ENCODE data around the gene FIBP.

DNA sequence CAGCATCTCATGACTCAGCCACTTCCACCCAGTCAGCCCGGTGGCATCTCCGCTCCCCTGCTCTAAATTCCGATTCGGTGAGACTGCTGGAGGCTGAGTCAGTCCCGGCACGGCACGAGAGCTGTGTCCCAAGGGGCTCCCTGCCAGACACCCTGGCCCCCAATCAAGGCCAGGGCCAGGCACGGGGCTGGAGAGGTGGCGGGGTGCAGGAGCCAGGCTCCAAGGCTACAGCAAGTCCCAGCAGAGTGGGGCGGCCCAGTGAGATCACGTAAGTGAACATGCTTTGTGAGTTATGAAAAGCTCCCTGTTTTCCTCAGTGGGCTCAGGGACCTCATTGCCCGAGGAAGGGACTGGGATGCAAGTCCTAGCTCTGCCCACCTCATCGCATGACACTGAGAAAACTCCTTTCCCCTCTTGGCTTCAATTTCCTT, 27.6 kb upstream of the FIBP start:
- TF ChIP-seq, protein P1, sequence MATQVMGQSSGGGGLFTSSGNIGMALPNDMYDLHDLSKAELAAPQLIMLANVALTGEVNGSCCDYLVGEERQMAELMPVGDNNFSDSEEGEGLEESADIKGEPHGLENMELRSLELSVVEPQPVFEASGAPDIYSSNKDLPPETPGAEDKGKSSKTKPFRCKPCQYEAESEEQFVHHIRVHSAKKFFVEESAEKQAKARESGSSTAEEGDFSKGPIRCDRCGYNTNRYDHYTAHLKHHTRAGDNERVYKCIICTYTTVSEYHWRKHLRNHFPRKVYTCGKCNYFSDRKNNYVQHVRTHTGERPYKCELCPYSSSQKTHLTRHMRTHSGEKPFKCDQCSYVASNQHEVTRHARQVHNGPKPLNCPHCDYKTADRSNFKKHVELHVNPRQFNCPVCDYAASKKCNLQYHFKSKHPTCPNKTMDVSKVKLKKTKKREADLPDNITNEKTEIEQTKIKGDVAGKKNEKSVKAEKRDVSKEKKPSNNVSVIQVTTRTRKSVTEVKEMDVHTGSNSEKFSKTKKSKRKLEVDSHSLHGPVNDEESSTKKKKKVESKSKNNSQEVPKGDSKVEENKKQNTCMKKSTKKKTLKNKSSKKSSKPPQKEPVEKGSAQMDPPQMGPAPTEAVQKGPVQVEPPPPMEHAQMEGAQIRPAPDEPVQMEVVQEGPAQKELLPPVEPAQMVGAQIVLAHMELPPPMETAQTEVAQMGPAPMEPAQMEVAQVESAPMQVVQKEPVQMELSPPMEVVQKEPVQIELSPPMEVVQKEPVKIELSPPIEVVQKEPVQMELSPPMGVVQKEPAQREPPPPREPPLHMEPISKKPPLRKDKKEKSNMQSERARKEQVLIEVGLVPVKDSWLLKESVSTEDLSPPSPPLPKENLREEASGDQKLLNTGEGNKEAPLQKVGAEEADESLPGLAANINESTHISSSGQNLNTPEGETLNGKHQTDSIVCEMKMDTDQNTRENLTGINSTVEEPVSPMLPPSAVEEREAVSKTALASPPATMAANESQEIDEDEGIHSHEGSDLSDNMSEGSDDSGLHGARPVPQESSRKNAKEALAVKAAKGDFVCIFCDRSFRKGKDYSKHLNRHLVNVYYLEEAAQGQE (IDR thresholded peaks at IDR 0.05; ENCODE audit: low read depth): no peak
- TF ChIP-seq, protein P2, sequence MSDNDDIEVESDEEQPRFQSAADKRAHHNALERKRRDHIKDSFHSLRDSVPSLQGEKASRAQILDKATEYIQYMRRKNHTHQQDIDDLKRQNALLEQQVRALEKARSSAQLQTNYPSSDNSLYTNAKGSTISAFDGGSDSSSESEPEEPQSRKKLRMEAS (IDR thresholded peaks at IDR 0.05): 0 out of 2 replicates have a peak, but pooled peaks have one; percentile 47
- TF ChIP-seq TCF12 (IDR thresholded peaks at IDR 0.05; ENCODE audit: low read depth) (peak; percentile 84), NFIC (IDR thresholded peaks at IDR 0.05) (peak; percentile 71), CEBPB (IDR thresholded peaks at IDR 0.05) (no peak), EP300 (IDR thresholded peaks at IDR 0.05; ENCODE audit: borderline replicate concordance) (peak; percentile 83), RAD21 (IDR thresholded peaks at IDR 0.05; ENCODE audit: low read depth) (no peak), CREB1 (IDR thresholded peaks at IDR 0.05; ENCODE audit: low read depth) (no peak), YY1 (IDR thresholded peaks at IDR 0.05; ENCODE audit: low read depth) (no peak), EGR1 (IDR thresholded peaks at IDR 0.05) (no peak), ZBTB7A (IDR thresholded peaks at IDR 0.05; ENCODE audit: low read depth) (no peak), TAF1 (IDR thresholded peaks at IDR 0.05; ENCODE audit: low read depth) (no peak)
